ENCODE results near the gene SCO2. TPM values are rescaled to one million over a fixed set of nuclear protein-coding genes. Genes with fewer than 3 reads are reported as not detected.

Gene SCO2
- total and polyA plus RNA-seq, 9 of the 15 experiments (the other 6 are each of a cell fraction or from before 2014, with no cell fraction given), result 0.34 to 4.0 (median 1.1) TPM; not detected in 3

DNA sequence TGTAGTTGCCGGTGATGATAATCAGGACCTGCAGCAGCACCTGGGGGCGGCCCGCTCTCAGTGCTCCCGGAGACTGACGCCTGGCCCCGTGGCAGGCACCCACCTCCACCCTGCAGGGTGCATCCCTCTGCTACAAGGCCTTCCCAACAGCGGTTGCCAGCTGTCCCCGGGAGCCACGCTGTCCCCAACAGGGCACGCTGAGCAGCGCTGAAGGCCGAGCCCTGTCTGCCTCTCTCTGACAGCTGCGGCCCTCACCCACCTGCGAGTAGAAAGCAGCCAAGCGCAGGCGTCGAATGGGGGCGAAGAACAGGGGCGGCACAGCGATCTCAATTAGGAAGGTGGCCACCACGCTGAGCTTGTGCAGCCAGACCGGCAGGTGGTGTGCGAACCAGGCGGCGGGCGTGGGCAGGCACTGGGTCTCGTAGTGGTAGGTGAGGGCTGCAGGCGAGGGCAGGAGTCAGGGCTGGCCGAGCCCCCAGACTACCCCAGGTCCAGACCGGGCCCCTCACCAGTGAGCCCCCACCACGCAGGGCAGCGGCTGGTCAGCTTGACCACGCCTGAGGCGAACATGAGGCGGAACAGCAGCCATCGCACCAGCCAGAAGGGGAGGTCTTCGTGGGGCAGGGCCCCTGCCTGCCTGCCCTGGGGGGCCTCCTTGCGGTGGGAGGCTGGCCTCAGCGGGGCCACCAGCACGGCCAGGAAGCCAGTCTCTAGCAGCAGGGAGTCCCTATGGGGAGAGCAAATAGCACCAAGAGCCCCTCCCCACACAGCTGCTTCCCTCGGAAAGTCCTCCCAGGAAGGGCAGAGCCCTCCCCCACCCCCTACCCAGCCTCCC is 19.4 kb downstream of the SCO2 start (continued):
- TF ChIP-seq, protein P1, sequence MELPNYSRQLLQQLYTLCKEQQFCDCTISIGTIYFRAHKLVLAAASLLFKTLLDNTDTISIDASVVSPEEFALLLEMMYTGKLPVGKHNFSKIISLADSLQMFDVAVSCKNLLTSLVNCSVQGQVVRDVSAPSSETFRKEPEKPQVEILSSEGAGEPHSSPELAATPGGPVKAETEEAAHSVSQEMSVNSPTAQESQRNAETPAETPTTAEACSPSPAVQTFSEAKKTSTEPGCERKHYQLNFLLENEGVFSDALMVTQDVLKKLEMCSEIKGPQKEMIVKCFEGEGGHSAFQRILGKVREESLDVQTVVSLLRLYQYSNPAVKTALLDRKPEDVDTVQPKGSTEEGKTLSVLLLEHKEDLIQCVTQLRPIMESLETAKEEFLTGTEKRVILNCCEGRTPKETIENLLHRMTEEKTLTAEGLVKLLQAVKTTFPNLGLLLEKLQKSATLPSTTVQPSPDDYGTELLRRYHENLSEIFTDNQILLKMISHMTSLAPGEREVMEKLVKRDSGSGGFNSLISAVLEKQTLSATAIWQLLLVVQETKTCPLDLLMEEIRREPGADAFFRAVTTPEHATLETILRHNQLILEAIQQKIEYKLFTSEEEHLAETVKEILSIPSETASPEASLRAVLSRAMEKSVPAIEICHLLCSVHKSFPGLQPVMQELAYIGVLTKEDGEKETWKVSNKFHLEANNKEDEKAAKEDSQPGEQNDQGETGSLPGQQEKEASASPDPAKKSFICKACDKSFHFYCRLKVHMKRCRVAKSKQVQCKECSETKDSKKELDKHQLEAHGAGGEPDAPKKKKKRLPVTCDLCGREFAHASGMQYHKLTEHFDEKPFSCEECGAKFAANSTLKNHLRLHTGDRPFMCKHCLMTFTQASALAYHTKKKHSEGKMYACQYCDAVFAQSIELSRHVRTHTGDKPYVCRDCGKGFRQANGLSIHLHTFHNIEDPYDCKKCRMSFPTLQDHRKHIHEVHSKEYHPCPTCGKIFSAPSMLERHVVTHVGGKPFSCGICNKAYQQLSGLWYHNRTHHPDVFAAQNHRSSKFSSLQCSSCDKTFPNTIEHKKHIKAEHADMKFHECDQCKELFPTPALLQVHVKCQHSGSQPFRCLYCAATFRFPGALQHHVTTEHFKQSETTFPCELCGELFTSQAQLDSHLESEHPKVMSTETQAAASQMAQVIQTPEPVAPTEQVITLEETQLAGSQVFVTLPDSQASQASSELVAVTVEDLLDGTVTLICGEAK (IDR thresholded peaks at IDR 0.05), result no peak
- TF ChIP-seq, protein P1 (CRISPR knock-in tag; IDR thresholded peaks at IDR 0.05), result no peak
- TF ChIP-seq, protein P2, sequence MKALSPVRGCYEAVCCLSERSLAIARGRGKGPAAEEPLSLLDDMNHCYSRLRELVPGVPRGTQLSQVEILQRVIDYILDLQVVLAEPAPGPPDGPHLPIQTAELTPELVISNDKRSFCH (CRISPR knock-in tag; IDR thresholded peaks at IDR 0.05), result no peak
- TF ChIP-seq, protein P2 (tag; IDR thresholded peaks at IDR 0.05), result no peak
- no peak for TF ChIP-seq ZKSCAN3 (CRISPR knock-in tag; IDR thresholded peaks at IDR 0.05)
- no peak for TF ChIP-seq SREBF2 (CRISPR knock-in tag; IDR thresholded peaks at IDR 0.05)
- no peak for TF ChIP-seq HEY1 (CRISPR knock-in tag; IDR thresholded peaks at IDR 0.05; ENCODE audit: borderline replicate concordance)
- no peak for TF ChIP-seq SIN3B (IDR thresholded peaks at IDR 0.05; ENCODE audit: low read depth)
- TF ChIP-seq RNF2 (IDR thresholded peaks at IDR 0.05), result no peak
- TF ChIP-seq, protein P3, sequence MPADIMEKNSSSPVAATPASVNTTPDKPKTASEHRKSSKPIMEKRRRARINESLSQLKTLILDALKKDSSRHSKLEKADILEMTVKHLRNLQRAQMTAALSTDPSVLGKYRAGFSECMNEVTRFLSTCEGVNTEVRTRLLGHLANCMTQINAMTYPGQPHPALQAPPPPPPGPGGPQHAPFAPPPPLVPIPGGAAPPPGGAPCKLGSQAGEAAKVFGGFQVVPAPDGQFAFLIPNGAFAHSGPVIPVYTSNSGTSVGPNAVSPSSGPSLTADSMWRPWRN (IDR thresholded peaks at IDR 0.05; ENCODE audit: low read depth), result no peak
- no peak for TF ChIP-seq ZNF583 (CRISPR knock-in tag; IDR thresholded peaks at IDR 0.05)
